HepG2 (cell line): ENCODE results near the gene ANKRD39. TPM values are rescaled to one million over a fixed set of nuclear protein-coding genes. Genes with fewer than 3 reads are reported as not detected.

Source experiments
- ARID4A ChIP-seq: sonication (generic); formaldehyde crosslinking; IDR thresholded peaks from 2 replicates; pipeline ENCODE4 v1.5.0; 2020; ENCODE audit warnings: mild to moderate bottlenecking, missing genetic modification reagents, borderline replicate concordance
- EP300 ChIP-seq, 3 experiments: sonication (generic) in 1 of 3; formaldehyde crosslinking in 1 of 3; IDR thresholded peaks; 2 replicates each; pipeline versions ENCODE4 v1.5.1 to v1.6.1; 2011 to 2020; ENCODE audit warnings: low read depth in 2 of 3, low read length in 2 of 3, borderline replicate concordance in 1 of 3, improper control_type of control experiment in 1 of 3, mild to moderate bottlenecking in 1 of 3, missing genetic modification reagents in 1 of 3, moderate library complexity in 1 of 3
- HDAC1 ChIP-seq: sonication (generic); formaldehyde crosslinking; IDR thresholded peaks from 2 replicates; pipeline ENCODE4 v1.5.1; 2020; ENCODE audit warnings: mild to moderate bottlenecking, missing genetic modification reagents
- MAFF ChIP-seq: IDR thresholded peaks from 2 replicates; pipeline ENCODE4 v1.6.1; 2011; ENCODE audit warnings: low read depth, low read length, improper control_type of control experiment
- RFXAP ChIP-seq: sonication (generic); formaldehyde crosslinking; IDR thresholded peaks from 2 replicates; pipeline ENCODE4 v1.4.0; 2020; ENCODE audit warnings: missing genetic modification reagents, borderline replicate concordance
- SNAPC2 ChIP-seq: sonication (generic); formaldehyde crosslinking; IDR thresholded peaks from 2 replicates; pipeline ENCODE4 v1.8.1; 2022; ENCODE audit warnings: mild to moderate bottlenecking, missing genetic modification reagents
- YEATS2 ChIP-seq: sonication (generic); formaldehyde crosslinking; IDR thresholded peaks from 2 replicates; pipeline ENCODE4 v1.4.0; 2020; ENCODE audit warnings: missing genetic modification reagents, borderline replicate concordance
- ZBED4 ChIP-seq: sonication (generic); formaldehyde crosslinking; IDR thresholded peaks from 2 replicates; pipeline ENCODE4 v1.4.0; 2020; ENCODE audit warnings: missing genetic modification reagents, borderline replicate concordance
- ZFP82 ChIP-seq: sonication (generic); formaldehyde crosslinking; IDR thresholded peaks from 2 replicates; pipeline ENCODE4 v1.5.1; 2020; ENCODE audit warnings: mild to moderate bottlenecking, missing genetic modification reagents, borderline replicate concordance
- ZNF430 ChIP-seq: sonication (generic); formaldehyde crosslinking; IDR thresholded peaks from 2 replicates; pipeline ENCODE4 v1.9.0; 2021; ENCODE audit warnings: mild to moderate bottlenecking, missing genetic modification reagents
- ZNF572 ChIP-seq: sonication (generic); formaldehyde crosslinking; IDR thresholded peaks from 2 replicates; pipeline ENCODE4 v1.5.1; 2020; ENCODE audit warnings: mild to moderate bottlenecking, missing genetic modification reagents
- ZNF605 ChIP-seq: sonication (generic); formaldehyde crosslinking; IDR thresholded peaks from 2 replicates; pipeline ENCODE4 v1.8.0; 2022; ENCODE audit warnings: mild to moderate bottlenecking, missing genetic modification reagents
- polyA plus RNA-seq, 8 experiments: library from polyadenylated mRNA; depleted of rRNA in 3 of 8; stranded (reverse) in 7 of 8; unstranded in 1 of 8; fragments of >200 nt; fragmentation: Illumina TruSeq in 4 of 8; extraction: Trizol in 4 of 8; gene quantifications; 2 replicates each; pipeline versions ENCODE4 v1.2.1 to v1.2.3, GENCODE V29; 2011 to 2016; ENCODE audit warnings: low read depth in 4 of 8, missing spikeins in 1 of 8, mixed read lengths in 1 of 8; ENCODE audit not compliant: insufficient read depth in 1 of 8
- total RNA-seq, 5 experiments: library from RNA; depleted of rRNA; stranded (reverse); fragments of >200 nt; fragmentation: Illumina TruSeq; extraction: Trizol; gene quantifications; 2 replicates each; pipeline ENCODE4 v1.2.3, GENCODE V29; 2016; ENCODE audit warnings: low read depth in 1 of 5
- TF ChIP-seq, protein P1 (sequence below): sonication (generic); formaldehyde crosslinking; IDR thresholded peaks from 2 replicates; pipeline ENCODE4 v1.8.1; 2023; ENCODE audit warnings: mild to moderate bottlenecking, inconsistent platforms, moderate library complexity, missing genetic modification reagents, borderline replicate concordance
- TF ChIP-seq, protein P2 (sequence below), 2 experiments: fragments of 450-650 bp in 1 of 2; sonication (generic) in 1 of 2; formaldehyde crosslinking; IDR thresholded peaks; 2 replicates each; pipeline versions ENCODE4 v1.5.0 to v1.8.0; 2020 to 2022; ENCODE audit warnings: mild to moderate bottlenecking in 1 of 2, missing genetic modification reagents in 1 of 2
- TF ChIP-seq, protein P3 (sequence below): sonication (generic); formaldehyde crosslinking; IDR thresholded peaks from 2 replicates; pipeline ENCODE4 v1.5.0; 2020; ENCODE audit warnings: missing genetic modification reagents

The ANKRD39 gene
- total and polyA plus RNA-seq, 2 of the 13 experiments (the other 11 are each of a cell fraction or from before 2014, with no cell fraction given), result 23.2 to 24.8 TPM

- TF ChIP-seq, protein P1, sequence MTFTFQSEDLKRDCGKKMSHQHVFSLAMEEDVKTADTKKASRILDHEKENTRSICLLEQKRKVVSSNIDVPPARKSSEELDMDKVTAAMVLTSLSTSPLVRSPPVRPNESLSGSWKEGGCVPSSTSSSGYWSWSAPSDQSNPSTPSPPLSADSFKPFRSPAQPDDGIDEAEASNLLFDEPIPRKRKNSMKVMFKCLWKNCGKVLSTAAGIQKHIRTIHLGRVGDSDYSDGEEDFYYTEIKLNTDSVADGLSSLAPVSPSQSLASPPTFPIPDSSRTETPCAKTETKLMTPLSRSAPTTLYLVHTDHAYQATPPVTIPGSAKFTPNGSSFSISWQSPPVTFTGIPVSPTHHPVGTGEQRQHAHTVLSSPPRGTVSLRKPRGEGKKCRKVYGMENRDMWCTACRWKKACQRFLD, result no peak
- TF ChIP-seq EP300 (IDR thresholded peaks at IDR 0.05; ENCODE audit: low read depth in 2 of 2, low read length in 2 of 2) (no peak), EP300 (CRISPR knock-in tag; IDR thresholded peaks at IDR 0.05; ENCODE audit: borderline replicate concordance) (no peak), ZBED4 (CRISPR knock-in tag) (no peak), ARID4A (CRISPR knock-in tag) (no peak), ZFP82 (CRISPR knock-in tag) (no peak), SNAPC2 (CRISPR knock-in tag) (no peak), ZNF430 (CRISPR knock-in tag) (no peak), ZNF572 (CRISPR knock-in tag) (no peak), ZNF605 (CRISPR knock-in tag) (no peak), YEATS2 (no peak), MAFF (no peak), HDAC1 (no peak), RFXAP (no peak)
- TF ChIP-seq, protein P2, sequence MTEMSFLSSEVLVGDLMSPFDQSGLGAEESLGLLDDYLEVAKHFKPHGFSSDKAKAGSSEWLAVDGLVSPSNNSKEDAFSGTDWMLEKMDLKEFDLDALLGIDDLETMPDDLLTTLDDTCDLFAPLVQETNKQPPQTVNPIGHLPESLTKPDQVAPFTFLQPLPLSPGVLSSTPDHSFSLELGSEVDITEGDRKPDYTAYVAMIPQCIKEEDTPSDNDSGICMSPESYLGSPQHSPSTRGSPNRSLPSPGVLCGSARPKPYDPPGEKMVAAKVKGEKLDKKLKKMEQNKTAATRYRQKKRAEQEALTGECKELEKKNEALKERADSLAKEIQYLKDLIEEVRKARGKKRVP (CRISPR knock-in tag; IDR thresholded peaks at IDR 0.05), result no peak
- TF ChIP-seq, protein P3, sequence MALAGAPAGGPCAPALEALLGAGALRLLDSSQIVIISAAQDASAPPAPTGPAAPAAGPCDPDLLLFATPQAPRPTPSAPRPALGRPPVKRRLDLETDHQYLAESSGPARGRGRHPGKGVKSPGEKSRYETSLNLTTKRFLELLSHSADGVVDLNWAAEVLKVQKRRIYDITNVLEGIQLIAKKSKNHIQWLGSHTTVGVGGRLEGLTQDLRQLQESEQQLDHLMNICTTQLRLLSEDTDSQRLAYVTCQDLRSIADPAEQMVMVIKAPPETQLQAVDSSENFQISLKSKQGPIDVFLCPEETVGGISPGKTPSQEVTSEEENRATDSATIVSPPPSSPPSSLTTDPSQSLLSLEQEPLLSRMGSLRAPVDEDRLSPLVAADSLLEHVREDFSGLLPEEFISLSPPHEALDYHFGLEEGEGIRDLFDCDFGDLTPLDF, result no peak
These were observed 9.4 kb upstream of the ANKRD39 start (continued) for GRCh38 chr2:96866986-96867755.
